Activated naive CD4-positive, alpha-beta T cell treated with anti-CD3 and anti-CD28 coated beads for 36 hours (primary cell): ENCODE results near the gene NCBP2L. TPM values are rescaled to one million over a fixed set of nuclear protein-coding genes. Genes with fewer than 3 reads are reported as not detected.
"Not testable (repeated sequence)": the region's sequence is repeated elsewhere in the genome, so short reads cannot be mapped to it uniquely, and the experiment has no call there.

Source experiments
- CTCF ChIA-PET: fragments of 350-600 bp; sonication (Branson Sonifier 250); formaldehyde crosslinking; loops from one replicate; lab custom pipeline; 2021; ENCODE audit warnings: antibody characterized with exemption; lab: Charles Lee
- DNase-seq: peaks from one replicate; pipeline ENCODE4 v3.0.0-alpha.2; 2020
- H3K27ac Mint-ChIP-seq: one replicate; pipeline ENCODE4 v1.8.0; 2021; ENCODE audit warnings: mild to moderate bottlenecking, mixed read lengths
- H3K27me3 Mint-ChIP-seq: one replicate; pipeline ENCODE4 v1.8.0; 2021; ENCODE audit warnings: low read depth, mixed read lengths
- H3K36me3 Mint-ChIP-seq: one replicate; pipeline ENCODE4 v1.8.0; 2021; ENCODE audit warnings: low read depth, mixed read lengths
- H3K4me1 Mint-ChIP-seq: one replicate; pipeline ENCODE4 v1.8.0; 2021; ENCODE audit warnings: low read depth, mixed read lengths
- H3K4me3 Mint-ChIP-seq: one replicate; pipeline ENCODE4 v1.8.0; 2021; ENCODE audit warnings: mild to moderate bottlenecking, moderate library complexity, mixed read lengths
- H3K9me3 Mint-ChIP-seq: one replicate; pipeline ENCODE4 v1.8.0; 2021; ENCODE audit warnings: mixed read lengths
- intact Hi-C: fragments of 100-400 bp; cut with micrococcal nuclease; formaldehyde crosslinking; loops from one replicate; pipeline ENCODE4 v1.15.1; 2023
- total RNA-seq, 2 experiments: library from RNA; stranded (reverse); gene quantifications; one replicate each; pipeline ENCODE4 v1.2.3, GENCODE V29; 2021

NCBP2L gene
- total RNA-seq, 2 experiments from 2014 or later = not detected

- DNase-seq = peak; percentile 78
- Mint-ChIP-seq H3K27ac (peak within 1 kb of the TSS; percentile 68), H3K9me3 (no peaks in the 10 kb centered on the region), H3K4me1 (peaks cover 4% of the 10 kb centered on the region), H3K27me3 (no peaks in the 10 kb centered on the region), H3K4me3 (peak within 1 kb of the TSS; percentile 85), H3K36me3 (no peaks in the 10 kb centered on the region)
- CTCF ChIA-PET = interaction anchor here (0.6 to 5.8 kb wide), 12 partner anchors 8 to 296 kb away, joined by 3 to 124 read pairs (median 4); no protein-coding TSS in a partner anchor
- intact Hi-C loops = loop anchor here (1.0 to 10.0 kb wide), 8 partner anchors 34 to 879 kb away; no protein-coding TSS in a partner anchor
These were observed 1.6 kb upstream of the NCBP2L start, which contains the start of gene TSC22D3 for GRCh38 chrX:107775734-107776511. TSC22D3 (minus strand) TSS chrX:107775787; CDS start chrX:107775419, 368 bp downstream.

DNA sequence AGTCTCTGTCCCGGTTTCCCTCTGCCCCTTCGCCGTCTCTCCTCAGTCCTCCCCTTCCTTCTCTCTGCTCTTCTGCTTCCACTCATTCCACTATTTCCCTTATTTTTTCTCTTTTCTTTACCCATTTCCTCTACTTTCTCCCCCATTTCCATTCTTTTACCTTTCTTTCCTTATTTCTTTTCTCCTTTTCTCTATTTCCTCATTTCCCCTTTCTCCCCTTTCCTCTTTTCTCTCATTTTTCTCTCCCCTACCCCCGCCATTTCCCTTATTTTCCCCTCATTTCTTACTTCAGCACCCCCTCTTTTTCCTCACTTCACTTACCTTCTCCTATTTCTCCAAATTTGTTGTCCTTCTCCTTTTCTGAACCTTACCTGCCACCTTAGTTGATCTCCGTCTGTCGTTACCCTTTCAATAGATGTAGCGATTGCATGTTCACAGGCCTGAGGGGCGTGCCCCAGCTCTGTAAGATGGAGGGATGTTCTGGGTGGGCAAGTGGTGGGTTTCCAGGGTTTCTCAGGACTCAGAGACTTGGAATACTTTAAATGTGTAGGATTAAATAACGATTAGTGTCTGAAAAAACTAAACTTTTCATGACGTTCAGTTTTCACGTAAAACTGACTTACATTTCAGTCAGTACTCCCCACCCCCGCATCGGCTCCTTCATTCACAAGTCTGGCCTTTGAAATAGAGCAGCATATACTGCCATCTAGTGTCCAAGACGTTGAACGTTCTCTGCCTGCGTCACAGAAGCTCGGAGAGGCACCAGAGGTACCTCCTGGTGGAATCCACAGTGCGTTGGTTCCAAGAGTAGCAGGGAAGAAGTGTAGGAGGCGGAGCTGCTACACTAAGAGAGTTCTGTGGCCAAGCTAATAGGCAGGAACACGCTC lies 641 bp upstream of the NCBP2L start:
- DNase-seq = peak; percentile 85
- Mint-ChIP-seq H3K9me3 (no peaks in the 10 kb centered on the region), H3K4me3 (peak overlapping the region; percentile 85), H3K36me3 (no peaks in the 10 kb centered on the region), H3K27me3 (no peaks in the 10 kb centered on the region), H3K27ac (peak overlapping the region; percentile 68), H3K4me1 (peaks cover 4% of the 10 kb centered on the region)
- intact Hi-C loops = loop anchor here (1.0 to 10.0 kb wide), 15 partner anchors 35 to 880 kb away; partner anchors contain the start of gene PRPS1
- CTCF ChIA-PET = interaction anchor here (0.6 to 5.8 kb wide), 18 partner anchors 11 to 296 kb away, joined by 3 to 124 read pairs (median 5); no protein-coding TSS in a partner anchor

- intact Hi-C loops = no loop called here
- Mint-ChIP-seq H3K27me3 (no peaks in the 10 kb centered on the region), H3K4me1 (peaks cover 2% of the 10 kb centered on the region), H3K9me3 (no peaks in the 10 kb centered on the region), H3K36me3 (no peaks in the 10 kb centered on the region), H3K27ac (no peak overlapping the region), H3K4me3 (no peak overlapping the region)
- no peak for DNase-seq
- CTCF ChIA-PET = interaction anchor here (0.6 to 2.2 kb wide), 4 partner anchors 121 to 656 kb away, joined by 3 to 7 read pairs (median 5); no protein-coding TSS in a partner anchor
These were observed 3.0 kb downstream of the NCBP2L start for GRCh38 chrX:107780525-107780924.

DNA sequence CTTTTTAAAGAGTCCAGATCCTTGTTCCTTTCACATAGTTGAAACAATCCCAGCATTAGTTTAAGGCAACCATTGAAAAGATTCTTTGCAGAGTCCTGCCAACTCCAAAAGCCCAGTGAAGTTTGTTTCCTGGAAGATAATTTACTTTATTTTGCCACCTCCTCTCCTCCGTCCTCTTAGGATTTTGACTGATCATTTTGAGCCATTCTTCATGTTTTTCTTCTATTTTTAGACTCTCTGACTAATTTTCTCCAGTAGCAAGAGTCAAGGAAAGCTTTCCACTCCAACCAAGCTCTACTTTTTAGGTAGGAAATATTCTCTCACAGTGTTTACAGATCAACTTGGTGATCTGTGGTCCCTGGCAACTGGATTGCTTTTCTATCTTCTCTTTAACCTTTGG lies 10.3 kb downstream of the NCBP2L start:
- Mint-ChIP-seq H3K27ac (no peak overlapping the region), H3K27me3 (no peaks in the 10 kb centered on the region), H3K36me3 (no peaks in the 10 kb centered on the region), H3K9me3 (no peaks in the 10 kb centered on the region), H3K4me3 (no peak overlapping the region), H3K4me1 (no peaks in the 10 kb centered on the region)
- intact Hi-C loops = no loop called here
- no peak for DNase-seq
- CTCF ChIA-PET = interaction anchor here (0.5 kb wide), 1 partner anchor 47 kb away, joined by 4 read pairs; no protein-coding TSS in a partner anchor

- Mint-ChIP-seq H3K9me3 (no peaks in the 10 kb centered on the region), H3K36me3 (no peaks in the 10 kb centered on the region), H3K27me3 (peaks cover 5% of the 10 kb centered on the region), H3K4me1 (no peaks in the 10 kb centered on the region), H3K27ac (no peak overlapping the region), H3K4me3 (no peak overlapping the region)
- intact Hi-C loops = no loop called here
- no peak for DNase-seq
- CTCF ChIA-PET = no interaction called here
These were observed 26.9 kb downstream of the NCBP2L start for GRCh38 chrX:107804427-107804826.

DNA sequence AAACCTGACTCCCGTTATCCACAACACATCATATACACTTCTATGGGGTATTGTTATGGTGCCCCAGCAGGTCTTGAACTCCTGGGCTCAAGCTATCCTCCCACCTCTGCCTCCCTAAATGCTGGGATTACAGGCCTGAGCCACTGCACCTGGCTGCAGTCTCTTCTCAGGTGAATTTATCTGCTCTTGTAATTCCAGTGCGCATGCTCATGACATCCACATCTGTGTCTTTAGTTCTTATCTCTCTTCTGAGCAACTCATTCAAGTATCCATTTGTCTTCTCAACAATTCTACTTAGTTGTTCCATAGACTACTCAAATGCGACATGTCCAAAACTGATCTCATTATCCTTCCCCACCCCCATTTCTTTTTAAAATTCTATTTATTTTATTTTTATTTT lies 27.6 kb downstream of the NCBP2L start:
- H3K9me3 Mint-ChIP-seq = no peaks in the 10 kb centered on the region
- H3K27ac Mint-ChIP-seq = no peak overlapping the region
- H3K36me3 Mint-ChIP-seq = no peaks in the 10 kb centered on the region
- intact Hi-C loops = no loop called here
- no peak overlapping the region for H3K4me3 Mint-ChIP-seq
- peaks cover 5% of the 10 kb centered on the region for H3K27me3 Mint-ChIP-seq
- DNase-seq = no peak
- CTCF ChIA-PET = no interaction called here
- H3K4me1 Mint-ChIP-seq = no peaks in the 10 kb centered on the region

DNA sequence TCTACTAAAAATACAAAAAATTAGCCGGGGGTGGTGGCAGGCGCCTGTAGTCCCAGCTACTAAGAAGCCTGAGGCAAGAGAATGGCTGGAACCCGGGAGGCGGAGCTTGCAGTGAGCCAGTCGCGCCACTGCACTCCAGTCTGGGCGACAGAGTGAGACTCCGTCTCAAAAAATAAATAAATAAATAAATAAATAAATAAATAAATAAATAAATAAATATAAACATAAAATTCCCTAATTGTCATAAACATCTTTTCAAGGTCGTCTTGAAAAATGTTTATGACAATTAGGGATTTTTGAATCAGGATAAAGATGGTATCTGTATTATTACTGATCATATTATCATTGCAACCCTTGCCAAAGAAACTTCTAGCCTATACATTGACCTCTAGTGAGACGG lies 32.5 kb downstream of the NCBP2L start:
- DNase-seq, H3K27ac Mint-ChIP-seq, H3K9me3 Mint-ChIP-seq, H3K4me1 Mint-ChIP-seq, CTCF ChIA-PET, H3K4me3 Mint-ChIP-seq, H3K27me3 Mint-ChIP-seq, H3K36me3 Mint-ChIP-seq, intact Hi-C loops: not testable (repeated sequence)

DNA sequence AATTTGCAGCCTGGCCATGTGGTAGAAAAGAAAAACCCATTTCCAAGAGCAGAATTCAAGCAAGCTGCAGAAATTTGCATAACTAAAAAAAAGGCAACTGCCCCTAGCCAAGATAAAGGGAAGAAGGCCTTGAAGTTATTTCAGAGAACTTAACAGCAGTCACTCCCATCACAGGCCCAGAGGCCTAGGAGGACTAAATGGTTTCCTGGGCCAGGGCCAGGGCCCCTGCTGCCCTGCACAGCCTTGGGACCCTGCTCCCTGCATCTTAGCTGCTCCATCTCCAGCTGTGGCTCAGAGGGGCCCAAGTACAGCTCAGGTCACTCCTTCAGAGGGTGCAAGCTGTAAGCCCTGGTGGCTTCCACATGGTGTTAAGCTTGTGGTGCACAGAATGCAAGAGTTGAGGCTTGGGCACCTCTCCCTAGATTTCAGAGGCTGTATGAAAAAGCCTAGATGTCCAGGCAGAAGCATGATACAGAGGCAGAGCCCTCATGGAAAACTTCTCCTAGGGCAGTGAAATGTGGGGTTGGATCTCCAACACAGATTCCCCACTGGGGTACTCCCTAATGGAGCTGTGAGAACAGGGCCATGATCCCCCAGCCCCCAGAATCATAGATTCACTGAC lies 41.5 kb downstream of the NCBP2L start:
- H3K4me3 Mint-ChIP-seq = no peak overlapping the region
- CTCF ChIA-PET = no interaction called here
- H3K27me3 Mint-ChIP-seq = no peaks in the 10 kb centered on the region
- H3K27ac Mint-ChIP-seq = no peak overlapping the region
- DNase-seq = peak; percentile 12
- H3K9me3 Mint-ChIP-seq = peaks cover 2% of the 10 kb centered on the region
- H3K4me1 Mint-ChIP-seq = peaks cover 10% of the 10 kb centered on the region
- no peaks in the 10 kb centered on the region for H3K36me3 Mint-ChIP-seq
- intact Hi-C loops = no loop called here

DNA sequence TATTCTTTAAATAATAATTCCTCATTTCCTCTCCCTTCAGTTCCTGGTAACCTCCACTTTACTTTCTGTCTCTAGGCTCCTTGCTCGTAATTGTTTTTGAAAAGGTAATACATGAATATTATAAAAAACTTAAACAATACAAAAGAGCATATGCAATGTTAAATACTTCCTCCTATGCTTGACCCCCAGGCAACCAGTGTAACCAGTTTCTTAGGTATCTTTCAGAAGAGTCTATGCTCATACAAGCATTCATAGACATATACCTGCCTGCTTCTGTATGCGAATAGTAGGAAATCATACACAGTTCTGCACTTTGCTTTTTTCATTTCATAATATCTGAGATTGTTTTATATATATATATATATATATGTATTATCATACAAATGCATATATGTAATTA lies 45.5 kb downstream of the NCBP2L start:
- intact Hi-C loops = loop anchor here (10.0 kb wide), 1 partner anchor 1338 kb away; no protein-coding TSS in a partner anchor
- CTCF ChIA-PET = interaction anchor here (0.7 kb wide), 1 partner anchor 588 kb away, joined by 3 read pairs; no protein-coding TSS in a partner anchor
- Mint-ChIP-seq H3K27me3 (no peaks in the 10 kb centered on the region), H3K4me1 (peaks cover 36% of the 10 kb centered on the region), H3K36me3 (no peaks in the 10 kb centered on the region), H3K27ac (no peak overlapping the region), H3K9me3 (peaks cover 2% of the 10 kb centered on the region), H3K4me3 (no peak overlapping the region)
- no peak for DNase-seq

DNA sequence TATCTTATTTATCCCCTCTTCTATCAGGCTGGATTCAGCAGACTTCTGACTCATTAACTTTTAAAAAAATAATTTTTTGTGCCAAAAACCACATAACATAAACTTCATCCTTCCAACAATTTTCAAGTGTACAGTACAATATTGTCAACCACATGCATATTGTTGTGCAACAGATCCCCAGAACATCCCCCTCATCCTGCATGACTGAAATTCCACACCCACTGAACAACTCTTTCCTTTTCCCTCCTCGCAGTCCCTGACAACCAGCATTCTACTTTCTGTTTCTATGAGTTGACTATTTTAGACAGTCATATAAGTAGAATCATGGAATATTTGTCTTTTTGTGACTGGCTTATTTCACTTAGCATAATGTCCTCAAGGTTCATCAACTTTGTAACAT lies 45.9 kb downstream of the NCBP2L start:
- CTCF ChIA-PET = no interaction called here
- no peaks in the 10 kb centered on the region for H3K27me3 Mint-ChIP-seq
- no peak for DNase-seq
- H3K4me3 Mint-ChIP-seq = no peak overlapping the region
- H3K4me1 Mint-ChIP-seq = peaks cover 37% of the 10 kb centered on the region
- no peaks in the 10 kb centered on the region for H3K36me3 Mint-ChIP-seq
- H3K27ac Mint-ChIP-seq = no peak overlapping the region
- H3K9me3 Mint-ChIP-seq = peaks cover 2% of the 10 kb centered on the region
- intact Hi-C loops = loop anchor here (10.0 kb wide), 1 partner anchor 1339 kb away; no protein-coding TSS in a partner anchor

DNA sequence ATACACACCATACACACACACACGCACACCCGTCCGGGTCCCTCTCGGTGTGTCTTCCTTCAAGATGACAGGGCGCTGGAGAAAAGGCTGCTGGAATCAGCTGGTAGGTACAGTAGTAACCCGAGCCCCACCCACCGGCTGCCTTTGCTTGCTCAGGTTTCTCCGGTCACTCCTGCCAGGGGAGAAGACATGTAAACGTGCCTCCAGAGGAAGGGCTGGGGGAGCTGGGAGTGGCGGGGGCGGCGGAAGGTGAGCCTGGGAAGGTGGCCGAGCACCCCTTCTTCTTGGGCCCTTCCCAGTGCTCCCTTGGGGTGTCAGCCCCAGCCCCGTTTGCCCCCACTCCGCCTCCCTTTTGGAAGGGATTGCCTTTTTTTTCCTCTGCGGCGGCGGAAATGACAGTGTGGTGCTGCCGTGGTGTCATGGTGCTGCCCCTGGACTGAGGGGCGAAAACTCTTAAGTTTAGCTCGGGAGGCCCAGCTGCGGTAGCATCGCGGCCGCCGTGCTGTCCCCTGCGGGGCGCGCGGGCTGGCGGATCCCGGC lies 48.2 kb downstream of the NCBP2L start, which contains the start of gene MID2:
MID2 (plus strand) TSS at position 169 of the 540 bp plus-strand sequence. CDS start 561 bp downstream, outside the sequence.
- no peaks in the 10 kb centered on the region for H3K36me3 Mint-ChIP-seq
- no peaks in the 10 kb centered on the region for H3K9me3 Mint-ChIP-seq
- peak within 1 kb of the TSS; percentile 76 for H3K4me3 Mint-ChIP-seq
- intact Hi-C loops = loop anchor here (1.0 to 10.0 kb wide), 8 partner anchors 24 to 1341 kb away; partner anchors contain the start of genes ATG4A, NCBP2L, PRPS1 and PSMD10
- peaks cover 53% of the 10 kb centered on the region for H3K4me1 Mint-ChIP-seq
- DNase-seq = peak; percentile 70
- H3K27ac Mint-ChIP-seq = peak within 1 kb of the TSS; percentile 78
- no peaks in the 10 kb centered on the region for H3K27me3 Mint-ChIP-seq
- CTCF ChIA-PET = interaction anchor here (1.0 kb wide), 2 partner anchors 84 to 171 kb away, joined by 3 read pairs; no protein-coding TSS in a partner anchor
